HPDE6-E6E7 (cell line): Measurements from ENCODE around the gene NPW.

Experiments
- DNase-seq: peaks from one replicate; pipeline ENCODE4 v3.0.0; 2011; ENCODE audit warnings: missing footprints; ENCODE audit errors: extremely low spot score

Gene NPW

DNA sequence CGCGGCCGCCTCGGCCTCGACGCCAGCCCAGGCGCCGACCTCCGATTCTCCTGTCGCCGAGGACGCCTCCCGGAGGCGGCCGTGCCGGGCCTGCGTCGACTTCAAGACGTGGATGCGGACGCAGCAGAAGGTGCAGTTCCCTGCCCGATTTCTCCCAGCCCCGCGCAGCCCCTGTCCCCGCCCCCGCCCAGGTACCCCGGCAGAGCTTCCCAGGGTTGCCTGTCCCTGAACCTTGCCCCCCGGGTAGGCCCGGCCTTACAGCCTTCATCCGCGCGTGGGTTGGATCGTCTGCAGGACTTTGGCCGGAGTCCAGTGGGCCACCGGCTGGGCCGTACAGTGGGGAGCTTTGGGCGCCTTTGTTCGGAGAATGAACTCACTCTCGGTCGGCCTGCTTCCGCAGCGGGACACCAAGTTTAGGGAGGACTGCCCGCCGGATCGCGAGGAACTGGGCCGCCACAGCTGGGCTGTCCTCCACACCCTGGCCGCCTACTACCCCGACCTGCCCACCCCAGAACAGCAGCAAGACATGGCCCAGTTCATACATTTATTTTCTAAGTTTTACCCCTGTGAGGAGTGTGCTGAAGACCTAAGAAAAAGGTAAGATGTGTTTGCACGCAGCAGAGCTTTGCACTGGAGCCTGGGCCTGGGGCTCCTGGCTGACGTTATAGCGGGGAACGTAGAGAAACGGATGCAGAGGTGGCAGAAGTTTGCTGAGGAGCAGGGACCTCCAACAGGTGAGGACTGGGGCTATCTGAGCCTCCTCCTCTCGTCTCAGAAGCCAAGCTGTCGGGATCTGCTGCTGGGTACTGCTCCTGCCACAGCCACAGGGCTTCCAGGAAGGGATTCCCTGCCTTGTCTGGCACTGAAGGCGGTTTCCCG lies 35.0 kb upstream of the NPW start:
- DNase-seq: no peak

DNA sequence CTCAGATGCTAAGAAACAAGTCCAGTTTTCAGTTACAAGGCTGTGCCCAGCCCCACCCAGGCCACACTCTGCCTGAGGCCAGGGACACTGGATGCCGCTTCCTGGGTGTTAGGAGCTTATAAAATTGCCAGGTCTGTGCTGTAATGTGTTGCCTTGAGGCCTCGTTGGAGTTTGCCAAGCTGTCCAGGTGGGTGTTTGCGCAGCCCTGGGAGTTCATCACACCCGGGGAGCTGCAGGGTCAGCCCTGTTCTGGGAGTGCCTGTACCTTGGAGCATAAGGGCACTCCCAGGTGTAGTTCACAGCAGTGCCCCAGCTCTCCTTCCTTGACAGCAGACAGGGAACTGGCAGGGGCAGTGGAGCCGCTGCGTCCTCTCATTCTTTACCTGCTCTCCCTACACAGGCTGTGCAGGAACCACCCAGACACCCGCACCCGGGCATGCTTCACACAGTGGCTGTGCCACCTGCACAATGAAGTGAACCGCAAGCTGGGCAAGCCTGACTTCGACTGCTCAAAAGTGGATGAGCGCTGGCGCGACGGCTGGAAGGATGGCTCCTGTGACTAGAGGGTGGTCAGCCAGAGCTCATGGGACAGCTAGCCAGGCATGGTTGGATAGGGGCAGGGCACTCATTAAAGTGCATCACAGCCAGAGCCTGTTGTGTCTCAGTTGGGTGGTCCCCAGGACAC lies 34.0 kb upstream of the NPW start:
- no peak for DNase-seq

- no peak for DNase-seq
Measured at GRCh38 chr16:1987198-1987597, 32.4 kb upstream of the NPW start.

- no peak for DNase-seq
Measured at GRCh38 chr16:1989209-1990100, 30.1 kb upstream of the NPW start, which contains the start of gene SYNGR3. Gene SYNGR3 (plus strand): TSS chr16:1989970. CDS start chr16:1990103, 133 bp downstream.

DNA sequence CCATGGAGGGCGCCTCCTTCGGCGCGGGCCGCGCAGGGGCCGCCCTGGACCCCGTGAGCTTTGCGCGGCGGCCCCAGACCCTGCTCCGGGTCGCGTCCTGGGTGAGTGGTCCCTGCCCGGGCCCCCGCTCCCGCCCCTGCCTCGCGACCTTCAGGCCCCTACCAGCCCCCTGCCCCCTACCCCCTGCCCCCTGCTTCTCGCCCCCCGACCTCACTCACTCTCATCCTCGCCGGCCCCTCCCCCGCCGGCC lies 29.6 kb upstream of the NPW start:
- no peak for DNase-seq

DNA sequence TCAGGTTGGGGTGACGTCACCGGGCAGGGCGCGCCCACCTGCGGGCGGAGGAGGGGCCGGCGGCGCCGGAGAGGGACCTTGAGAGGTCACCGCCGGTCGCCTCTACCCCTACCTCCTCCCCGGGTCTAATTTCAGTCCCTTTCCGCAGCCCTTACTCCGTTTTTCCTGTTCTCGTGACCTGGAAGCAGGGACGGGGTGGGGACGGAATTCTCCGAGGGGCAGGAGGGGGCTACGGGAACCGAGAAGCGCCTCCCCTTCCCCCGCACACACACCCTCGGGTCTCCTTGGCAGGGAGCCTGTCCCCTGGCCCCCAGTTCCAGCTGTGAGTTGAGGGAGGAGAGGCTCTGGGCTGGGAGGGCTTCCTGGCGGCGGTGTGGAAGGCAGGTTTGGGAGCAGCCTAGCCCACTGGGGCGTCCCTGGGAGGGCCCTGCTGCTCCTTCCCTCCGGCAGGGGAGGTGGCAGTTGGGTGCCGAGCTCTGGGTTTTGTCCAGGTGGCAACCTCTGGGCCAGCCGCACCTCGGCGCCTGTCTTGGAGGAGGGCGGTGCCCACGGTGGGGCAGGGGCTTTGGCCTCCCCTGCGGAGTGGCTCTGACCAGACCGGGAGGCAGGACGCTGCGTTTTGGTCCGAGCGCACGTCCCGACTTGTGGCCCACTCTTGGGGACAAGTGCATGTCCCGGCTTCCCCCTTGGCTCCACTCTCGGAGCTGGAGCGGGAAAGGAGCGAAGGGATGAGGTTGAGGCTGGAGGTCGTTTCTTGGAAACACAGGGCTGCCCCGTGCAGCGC lies 29.0 kb upstream of the NPW start:
- no peak for DNase-seq

GRCh38 chr16:1991135-1991551 lies 28.4 kb upstream of the NPW start:
- DNase-seq: no peak

DNA sequence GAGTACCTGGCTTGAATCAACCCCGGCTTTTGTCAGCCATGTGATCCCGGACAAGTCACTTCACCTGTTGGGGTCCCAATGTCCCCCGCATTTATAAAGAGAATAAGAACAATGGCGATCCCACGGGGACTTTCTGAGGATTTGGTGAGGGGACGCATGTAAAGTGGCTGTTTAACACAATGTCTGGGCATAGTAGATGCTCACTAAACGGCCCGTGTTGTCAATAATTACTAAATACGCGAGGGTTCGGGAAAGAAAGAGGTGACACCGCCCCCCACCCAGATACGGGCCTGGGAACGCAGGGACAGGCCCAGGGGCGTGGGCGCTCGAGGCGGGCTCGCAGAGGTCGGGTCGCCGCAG lies 28.0 kb upstream of the NPW start:
- DNase-seq: no peak

DNA sequence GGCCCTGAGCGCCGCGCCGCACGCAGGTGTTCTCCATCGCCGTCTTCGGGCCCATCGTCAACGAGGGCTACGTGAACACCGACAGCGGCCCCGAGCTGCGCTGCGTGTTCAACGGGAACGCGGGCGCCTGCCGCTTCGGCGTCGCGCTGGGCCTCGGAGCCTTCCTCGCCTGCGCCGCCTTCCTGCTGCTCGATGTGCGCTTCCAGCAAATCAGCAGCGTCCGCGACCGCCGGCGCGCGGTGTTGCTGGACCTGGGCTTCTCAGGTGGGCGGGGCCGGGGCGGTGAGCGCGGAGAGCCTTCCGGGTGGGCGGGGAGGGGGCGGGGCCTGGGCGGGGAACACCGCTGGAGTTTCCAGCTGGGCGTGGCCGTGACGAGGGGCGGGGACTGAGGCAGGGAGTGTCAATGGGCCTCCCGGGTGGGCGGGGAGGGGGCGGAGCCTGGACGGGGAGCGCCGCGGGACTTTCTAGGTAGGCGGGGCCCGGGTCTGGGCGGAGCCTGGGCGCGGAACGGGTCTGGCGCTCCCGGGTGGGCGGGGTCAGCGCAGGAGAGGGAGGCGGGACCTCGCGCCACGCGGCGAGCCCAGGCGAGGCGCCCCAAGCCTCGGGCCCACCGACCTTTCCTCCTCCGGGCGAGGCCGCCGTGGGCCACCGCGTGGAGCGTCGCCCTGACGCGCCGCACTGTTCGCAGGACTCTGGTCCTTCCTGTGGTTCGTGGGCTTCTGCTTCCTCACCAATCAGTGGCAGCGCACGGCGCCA lies 27.5 kb upstream of the NPW start:
- peak; percentile 68 for DNase-seq

- no peak for DNase-seq
Measured at GRCh38 chr16:1992704-1993317, 26.8 kb upstream of the NPW start.

GRCh38 chr16:1993731-1994131 lies 25.9 kb upstream of the NPW start:
- DNase-seq: peak; percentile 58

DNA sequence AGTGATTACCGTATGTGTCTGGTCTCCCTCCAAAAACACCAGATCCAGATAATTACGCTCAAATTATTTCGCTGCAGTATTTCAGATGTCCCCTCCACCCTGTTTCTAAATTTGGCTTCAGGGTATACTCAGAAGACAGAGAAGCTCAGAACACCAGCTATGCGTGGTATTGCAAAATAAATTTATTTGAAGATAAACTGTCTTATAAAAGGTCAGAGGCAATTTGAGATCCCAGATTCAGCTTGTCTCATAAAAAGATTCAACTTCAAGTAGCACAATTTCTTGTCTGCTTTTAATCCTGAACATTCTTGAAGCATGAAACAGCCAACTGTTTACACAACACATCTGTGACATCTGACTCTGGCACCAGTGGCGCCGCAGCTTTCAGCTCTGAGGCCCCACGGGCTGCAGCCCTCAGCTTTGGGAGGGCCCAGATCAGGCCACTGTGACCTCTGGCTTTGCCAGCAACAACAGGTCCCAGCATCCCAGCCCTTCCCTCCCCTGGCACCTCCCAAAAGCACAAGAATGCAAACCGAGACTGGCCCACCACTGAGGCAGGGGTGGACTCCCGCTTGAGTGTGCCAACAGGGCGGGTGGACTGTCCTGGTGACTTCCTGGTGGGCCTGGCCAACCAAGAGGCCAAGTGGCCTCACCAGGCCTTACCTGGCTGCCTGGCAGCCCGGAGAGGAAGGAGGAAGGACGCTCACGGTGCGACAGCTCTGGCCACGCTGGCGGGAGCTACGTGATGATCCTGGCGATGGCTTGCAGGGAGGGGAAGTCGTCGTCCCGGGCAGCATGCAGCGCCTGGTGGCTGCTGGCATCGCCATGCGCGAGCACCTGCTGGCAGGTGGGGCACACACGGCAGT lies 21.9 kb upstream of the NPW start:
- no peak for DNase-seq

- no peak for DNase-seq
Measured at GRCh38 chr16:1998360-1998835, 21.2 kb upstream of the NPW start.

GRCh38 chr16:1998852-1999801 lies 20.5 kb upstream of the NPW start:
- no peak for DNase-seq

GRCh38 chr16:1999866-2000514 lies 19.6 kb upstream of the NPW start:
- no peak for DNase-seq

- DNase-seq: no peak
Measured at GRCh38 chr16:2001035-2001434, 18.6 kb upstream of the NPW start.

DNA sequence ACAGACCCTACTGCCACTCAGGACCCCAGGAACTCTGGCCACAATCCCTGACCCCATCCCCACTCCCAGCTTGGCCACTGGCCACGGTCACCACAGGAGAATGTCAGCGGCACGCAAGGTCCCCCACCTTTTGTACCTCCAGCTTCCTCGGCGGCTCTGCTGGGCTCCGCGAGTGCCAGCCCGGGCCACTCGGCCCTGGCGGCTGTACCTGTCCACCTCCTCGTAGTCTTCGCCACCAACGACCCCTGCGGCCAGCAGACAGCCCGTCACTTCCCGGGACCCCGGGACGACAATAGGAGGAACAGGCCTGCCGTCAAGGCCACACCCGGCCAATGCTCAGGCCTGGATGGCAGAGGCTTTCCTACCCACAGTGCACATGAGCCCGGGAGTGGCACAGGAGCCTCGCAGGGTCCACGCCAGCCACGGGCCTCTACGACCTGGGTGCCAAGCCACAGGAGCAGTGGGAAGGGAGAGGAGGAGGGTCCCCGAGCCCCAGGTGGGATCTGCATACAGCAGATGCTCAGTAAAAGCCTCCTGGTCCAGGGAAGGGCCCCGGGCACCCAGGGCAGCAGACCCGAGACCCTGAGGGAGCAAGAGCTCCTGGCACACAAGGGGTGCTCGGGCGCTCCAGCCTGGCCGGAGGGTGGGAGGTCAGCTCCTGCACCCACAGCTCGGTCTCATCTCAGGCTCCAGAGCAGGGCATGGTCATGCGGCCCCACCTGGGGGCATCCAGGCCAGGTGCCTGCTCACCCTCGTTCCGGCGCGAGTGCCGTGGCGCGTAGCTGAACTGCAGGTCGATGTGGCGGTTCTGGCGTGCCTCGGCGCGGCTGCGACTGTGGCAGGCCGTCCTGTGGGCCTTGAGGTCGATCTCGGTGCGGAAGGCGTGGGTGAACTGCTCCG lies 17.9 kb upstream of the NPW start:
- no peak for DNase-seq
